Right atrium auricular region (tissue), 2 donors: Measurements from ENCODE around the gene DSE. TPM values are rescaled to one million over a fixed set of nuclear protein-coding genes. Genes with fewer than 3 reads are reported as not detected.

Source experiments
- DNase-seq: peaks from one replicate; pipeline ENCODE4 v3.0.0-alpha.2; 2019; ENCODE audit warnings: low spot score
- H3K27ac ChIP-seq, 2 donors: fragments of 200-600 bp; sonication (generic); 1 replicate in 1 of 2; 2 replicates in 1 of 2; pipeline ENCODE4 v1.5.1; 2016 to 2019
- H3K27me3 ChIP-seq, 2 donors: fragments of 200-600 bp; sonication (generic); one replicate each; pipeline versions ENCODE4 v1.5.1 to v1.6.0; 2017 to 2019
- H3K36me3 ChIP-seq: fragments of 200-600 bp; sonication (generic); one replicate; pipeline ENCODE4 v1.5.1; 2016
- H3K4me1 ChIP-seq, 2 donors: fragments of 200-600 bp; sonication (generic); one replicate each; pipeline versions ENCODE4 v1.5.1 to v1.6.0; 2017 to 2019
- H3K4me3 ChIP-seq, 2 donors: fragments of 200-600 bp; sonication (generic); 1 replicate in 1 of 2; 2 replicates in 1 of 2; pipeline ENCODE4 v1.5.1; 2017 to 2019; ENCODE audit warnings: mild to moderate bottlenecking in 1 of 2, moderate library complexity in 1 of 2
- H3K9me3 ChIP-seq, 2 donors: fragments of 200-600 bp; sonication (generic); one replicate each; pipeline ENCODE4 v1.5.1; 2019
- total RNA-seq, 2 donors: library from RNA; depleted of rRNA; stranded (reverse); fragments of >200 nt; gene quantifications; one replicate each; pipeline ENCODE4 v1.1.0, GENCODE V29; 2016
- TF ChIP-seq, protein P1 (sequence below), 2 donors: fragments of 200-600 bp; sonication (generic); IDR thresholded peaks; one replicate each; pipeline ENCODE4 v1.5.1; 2019; ENCODE audit warnings: antibody characterized with exemption in 2 of 2

DSE gene
- total RNA-seq, 2 donors from 2014 or later: 19.4 to 31.7 TPM

DNA sequence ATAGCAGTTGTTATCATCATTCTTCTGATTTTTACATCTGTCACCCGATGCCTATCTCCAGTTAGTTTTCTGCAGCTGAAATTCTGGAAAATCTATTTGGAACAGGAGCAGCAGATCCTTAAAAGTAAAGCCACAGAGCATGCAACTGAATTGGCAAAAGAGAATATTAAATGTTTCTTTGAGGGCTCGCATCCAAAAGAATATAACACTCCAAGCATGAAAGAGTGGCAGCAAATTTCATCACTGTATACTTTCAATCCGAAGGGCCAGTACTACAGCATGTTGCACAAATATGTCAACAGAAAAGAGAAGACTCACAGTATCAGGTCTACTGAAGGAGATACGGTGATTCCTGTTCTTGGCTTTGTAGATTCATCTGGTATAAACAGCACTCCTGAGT, 92.6 kb downstream of the DSE start:
- H3K27me3 ChIP-seq: no peaks in the 10 kb centered on the region
- H3K9me3 ChIP-seq: no peaks in the 10 kb centered on the region
- H3K4me1 ChIP-seq: no peaks in the 10 kb centered on the region
- no peak overlapping the region for H3K4me3 ChIP-seq
- H3K36me3 ChIP-seq: no peaks in the 10 kb centered on the region
- H3K27ac ChIP-seq: no peak overlapping the region
- DNase-seq: no peak
- TF ChIP-seq, protein P1, sequence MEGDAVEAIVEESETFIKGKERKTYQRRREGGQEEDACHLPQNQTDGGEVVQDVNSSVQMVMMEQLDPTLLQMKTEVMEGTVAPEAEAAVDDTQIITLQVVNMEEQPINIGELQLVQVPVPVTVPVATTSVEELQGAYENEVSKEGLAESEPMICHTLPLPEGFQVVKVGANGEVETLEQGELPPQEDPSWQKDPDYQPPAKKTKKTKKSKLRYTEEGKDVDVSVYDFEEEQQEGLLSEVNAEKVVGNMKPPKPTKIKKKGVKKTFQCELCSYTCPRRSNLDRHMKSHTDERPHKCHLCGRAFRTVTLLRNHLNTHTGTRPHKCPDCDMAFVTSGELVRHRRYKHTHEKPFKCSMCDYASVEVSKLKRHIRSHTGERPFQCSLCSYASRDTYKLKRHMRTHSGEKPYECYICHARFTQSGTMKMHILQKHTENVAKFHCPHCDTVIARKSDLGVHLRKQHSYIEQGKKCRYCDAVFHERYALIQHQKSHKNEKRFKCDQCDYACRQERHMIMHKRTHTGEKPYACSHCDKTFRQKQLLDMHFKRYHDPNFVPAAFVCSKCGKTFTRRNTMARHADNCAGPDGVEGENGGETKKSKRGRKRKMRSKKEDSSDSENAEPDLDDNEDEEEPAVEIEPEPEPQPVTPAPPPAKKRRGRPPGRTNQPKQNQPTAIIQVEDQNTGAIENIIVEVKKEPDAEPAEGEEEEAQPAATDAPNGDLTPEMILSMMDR (IDR thresholded peaks at IDR 0.05): no peak

DNA sequence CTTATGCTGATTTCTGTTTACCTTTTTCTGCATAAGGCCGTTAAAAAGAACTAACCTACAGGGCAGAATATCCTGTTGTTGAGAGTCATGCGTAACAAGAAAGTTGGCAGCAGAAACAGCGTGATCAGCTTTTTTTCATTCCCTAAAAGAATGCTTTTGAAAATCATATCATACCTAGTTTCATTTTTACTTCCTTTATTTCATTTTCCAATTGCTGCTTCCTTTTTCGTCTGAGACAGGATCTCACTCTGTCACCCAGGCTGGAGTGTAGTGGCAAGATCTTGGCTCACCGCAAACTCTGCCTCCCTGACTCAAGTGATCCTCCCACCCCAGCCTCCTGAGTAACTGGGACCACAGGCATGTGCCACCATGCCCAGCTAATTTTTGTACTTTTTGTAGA, 94.5 kb downstream of the DSE start:
- Histone ChIP-seq H3K4me3 (no peak overlapping the region), H3K4me1 (peaks cover 0 to 7% of the 10 kb centered on the region in 2 donors), H3K27ac (no peak overlapping the region), H3K27me3 (no peaks in the 10 kb centered on the region), H3K36me3 (no peaks in the 10 kb centered on the region), H3K9me3 (no peaks in the 10 kb centered on the region)
- DNase-seq: no peak
- TF ChIP-seq, protein P1 (IDR thresholded peaks at IDR 0.05): no peak

GRCh38 chr6:116467096-116467495, 96.3 kb downstream of the DSE start:
- TF ChIP-seq, protein P1 (IDR thresholded peaks at IDR 0.05): no peak
- H3K27ac ChIP-seq: no peak overlapping the region
- no peaks in the 10 kb centered on the region for H3K9me3 ChIP-seq
- peaks cover 0 to 7% of the 10 kb centered on the region in 2 donors for H3K4me1 ChIP-seq
- no peaks in the 10 kb centered on the region for H3K27me3 ChIP-seq
- DNase-seq: no peak
- H3K4me3 ChIP-seq: no peak overlapping the region
- no peaks in the 10 kb centered on the region for H3K36me3 ChIP-seq

DNA sequence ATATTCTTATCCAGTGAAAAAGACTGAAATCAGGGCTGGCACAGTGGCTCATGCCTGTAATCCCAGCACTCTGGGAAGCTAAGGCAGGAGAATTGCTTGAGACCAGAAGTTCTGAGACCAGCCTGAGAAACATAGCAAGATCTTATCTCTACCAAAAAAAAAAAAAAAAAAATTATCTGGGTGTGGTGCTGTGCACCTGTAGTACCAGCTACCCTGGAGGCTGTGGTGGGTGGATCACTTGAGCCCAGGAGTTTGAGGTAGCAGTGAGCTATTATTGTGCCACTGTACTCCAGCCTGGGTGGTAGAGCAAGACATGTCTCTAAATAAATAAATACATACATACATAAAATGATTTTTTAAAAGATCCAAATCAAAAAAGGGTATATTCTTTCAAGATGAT, 96.8 kb downstream of the DSE start:
- Histone ChIP-seq H3K9me3 (no peaks in the 10 kb centered on the region), H3K36me3 (no peaks in the 10 kb centered on the region), H3K4me1 (peaks cover 0 to 7% of the 10 kb centered on the region in 2 donors), H3K27me3 (no peaks in the 10 kb centered on the region), H3K4me3 (no peak overlapping the region), H3K27ac (no peak overlapping the region)
- no peak for DNase-seq
- TF ChIP-seq, protein P1 (IDR thresholded peaks at IDR 0.05): no peak

DNA sequence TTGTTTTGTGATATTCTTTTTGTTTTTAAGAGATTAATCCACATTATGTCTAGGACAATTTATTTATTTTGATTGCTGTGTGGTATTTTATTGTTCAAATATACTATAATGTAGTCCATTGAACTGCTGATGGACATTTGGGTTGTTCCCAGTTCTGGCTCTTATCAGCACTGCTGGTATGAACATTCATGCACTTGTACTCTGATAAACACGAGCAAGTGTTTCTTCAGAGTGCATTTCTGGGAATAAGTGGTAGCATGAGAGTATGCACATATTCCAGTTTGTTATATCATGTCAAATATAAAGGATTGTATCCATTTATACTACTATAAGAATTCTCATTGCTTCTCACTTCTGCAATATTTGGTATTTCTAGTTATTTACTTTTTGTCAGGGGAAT, 97.5 kb downstream of the DSE start:
- TF ChIP-seq, protein P1 (IDR thresholded peaks at IDR 0.05): no peak
- DNase-seq: no peak
- H3K4me1 ChIP-seq: peaks cover 0 to 7% of the 10 kb centered on the region in 2 donors
- no peak overlapping the region for H3K27ac ChIP-seq
- H3K4me3 ChIP-seq: no peak overlapping the region
- no peaks in the 10 kb centered on the region for H3K9me3 ChIP-seq
- H3K27me3 ChIP-seq: no peaks in the 10 kb centered on the region
- H3K36me3 ChIP-seq: no peaks in the 10 kb centered on the region

- H3K36me3 ChIP-seq: no peaks in the 10 kb centered on the region
- no peak overlapping the region for H3K27ac ChIP-seq
- TF ChIP-seq, protein P1 (IDR thresholded peaks at IDR 0.05): no peak
- no peaks in the 10 kb centered on the region for H3K9me3 ChIP-seq
- H3K27me3 ChIP-seq: no peaks in the 10 kb centered on the region
- DNase-seq: no peak
- no peak overlapping the region for H3K4me3 ChIP-seq
- H3K4me1 ChIP-seq: peaks cover 0 to 7% of the 10 kb centered on the region in 2 donors
These were observed 100.8 kb downstream of the DSE start for GRCh38 chr6:116471531-116471930.
